GM12891 (cell line): Measurements from ENCODE around the gene RDH13.
"Not testable (repeated sequence)": the region's sequence is repeated elsewhere in the genome, so short reads cannot be mapped to it uniquely, and the experiment has no call there.

Source experiments
- PAX5 ChIP-seq: IDR thresholded peaks from 2 replicates; pipeline ENCODE4 v1.6.1; 2011; ENCODE audit warnings: low read length, moderate library complexity, mild to moderate bottlenecking; ENCODE audit not compliant: insufficient read depth, severe bottlenecking
- POLR2A ChIP-seq: IDR thresholded peaks from 2 replicates; pipeline ENCODE4 v1.6.1; 2011; ENCODE audit warnings: low read depth, low read length, control low read depth
- POLR2AphosphoS5 ChIP-seq: IDR thresholded peaks from 2 replicates; pipeline ENCODE4 v1.6.1; 2011; ENCODE audit warnings: low read depth, low read length, control low read depth
- SPI1 ChIP-seq: IDR thresholded peaks from 2 replicates; pipeline ENCODE4 v1.6.1; 2011; ENCODE audit warnings: low read depth, low read length, control low read depth
- TAF1 ChIP-seq: IDR thresholded peaks from 2 replicates; pipeline ENCODE4 v1.6.1; 2011; ENCODE audit warnings: low read depth, low read length, control low read depth

GRCh38 chr19:55037603-55038002, 25.3 kb downstream of the RDH13 start:
- TF ChIP-seq POLR2A, POLR2AphosphoS5, PAX5, SPI1, TAF1: not testable (repeated sequence)
